Measurements from ENCODE around the gene CLDN3.
"Not testable (repeated sequence)": the region's sequence is repeated elsewhere in the genome, so short reads cannot be mapped to it uniquely, and the experiment has no call there.

The CLDN3 gene

GRCh38 chr7:73789051-73789450 is 19.0 kb upstream of the CLDN3 start:
- Mint-ChIP-seq H3K27me3 (peaks cover 5% of the 10 kb centered on the region), H3K9me3 (peaks cover 3% of the 10 kb centered on the region), H3K4me1 (no peaks in the 10 kb centered on the region), H3K4me3 (no peak overlapping the region), H3K36me3 (ENCODE audit: low read depth) (no peaks in the 10 kb centered on the region), H3K27ac (no peak overlapping the region)
- ATAC-seq (no peak), DNase-seq (no peak)

GRCh38 chr7:73787786-73788048 is 17.6 kb upstream of the CLDN3 start:
- not testable (repeated sequence) for H3K4me1 Mint-ChIP-seq; ATAC-seq; H3K4me3 Mint-ChIP-seq; DNase-seq; H3K36me3 Mint-ChIP-seq (ENCODE audit: low read depth); H3K27ac Mint-ChIP-seq; H3K27me3 Mint-ChIP-seq; H3K9me3 Mint-ChIP-seq

- no peak for ATAC-seq
- no peak overlapping the region for H3K4me3 Mint-ChIP-seq
Measured at GRCh38 chr7:73786588-73786987, 16.5 kb upstream of the CLDN3 start.

GRCh38 chr7:73779517-73779916 is 9.4 kb upstream of the CLDN3 start:
- peaks cover 2% of the 10 kb centered on the region for H3K27me3 Mint-ChIP-seq
- H3K27ac Mint-ChIP-seq, result no peak overlapping the region
- H3K4me1 Mint-ChIP-seq, result no peaks in the 10 kb centered on the region
- DNase-seq, result no peak
- ATAC-seq, result no peak
- H3K9me3 Mint-ChIP-seq, result peaks cover 4% of the 10 kb centered on the region
- H3K4me3 Mint-ChIP-seq, result no peak overlapping the region
- H3K36me3 Mint-ChIP-seq (ENCODE audit: low read depth), result no peaks in the 10 kb centered on the region

More at GRCh38 chr7:73786588-73786987, 16.5 kb upstream of the CLDN3 start:
- Mint-ChIP-seq H3K27ac (no peak overlapping the region), H3K27me3 (peaks cover 3% of the 10 kb centered on the region), H3K36me3 (ENCODE audit: low read depth) (no peaks in the 10 kb centered on the region), H3K4me1 (no peaks in the 10 kb centered on the region), H3K9me3 (peaks cover 3% of the 10 kb centered on the region)
- no peak for DNase-seq

- Mint-ChIP-seq H3K36me3 (ENCODE audit: low read depth) (no peaks in the 10 kb centered on the region), H3K9me3 (peaks cover 4% of the 10 kb centered on the region), H3K27ac (no peak overlapping the region), H3K27me3 (peaks cover 2% of the 10 kb centered on the region), H3K4me3 (no peak overlapping the region), H3K4me1 (no peaks in the 10 kb centered on the region)
- no peak for ATAC-seq
- no peak for DNase-seq
Measured at GRCh38 chr7:73778801-73779389, 8.8 kb upstream of the CLDN3 start.

- DNase-seq (no peak), ATAC-seq (no peak)
- Mint-ChIP-seq H3K4me1 (peaks cover 4% of the 10 kb centered on the region), H3K9me3 (no peaks in the 10 kb centered on the region), H3K27ac (no peak overlapping the region), H3K4me3 (no peak overlapping the region), H3K27me3 (peaks cover 25% of the 10 kb centered on the region), H3K36me3 (ENCODE audit: low read depth) (no peaks in the 10 kb centered on the region)
Measured at GRCh38 chr7:73774923-73775322, 4.9 kb upstream of the CLDN3 start.

- Mint-ChIP-seq H3K4me1 (peaks cover 4% of the 10 kb centered on the region), H3K36me3 (ENCODE audit: low read depth) (no peaks in the 10 kb centered on the region), H3K4me3 (no peak overlapping the region), H3K9me3 (no peaks in the 10 kb centered on the region), H3K27ac (no peak overlapping the region), H3K27me3 (peaks cover 32% of the 10 kb centered on the region)
- DNase-seq (no peak), ATAC-seq (no peak)
Measured at GRCh38 chr7:73773700-73774517, 3.8 kb upstream of the CLDN3 start.

- no peak for ATAC-seq
- H3K4me1 Mint-ChIP-seq, result peaks cover 4% of the 10 kb centered on the region
- H3K9me3 Mint-ChIP-seq, result no peaks in the 10 kb centered on the region
- no peaks in the 10 kb centered on the region for H3K36me3 Mint-ChIP-seq (ENCODE audit: low read depth)
- no peak overlapping the region for H3K27ac Mint-ChIP-seq
- H3K27me3 Mint-ChIP-seq, result peaks cover 52% of the 10 kb centered on the region
- peak overlapping the region; percentile 21 for H3K4me3 Mint-ChIP-seq
- DNase-seq, result no peak
Measured at GRCh38 chr7:73770860-73771670, 995 bp upstream of the CLDN3 start.

GRCh38 chr7:73769481-73770001 is 529 bp downstream of the CLDN3 start:
- Mint-ChIP-seq H3K9me3 (no peaks in the 10 kb centered on the region), H3K36me3 (ENCODE audit: low read depth) (no peaks in the 10 kb centered on the region), H3K27ac (no peak overlapping the region), H3K4me3 (no peak overlapping the region), H3K4me1 (peaks cover 4% of the 10 kb centered on the region), H3K27me3 (peaks cover 50% of the 10 kb centered on the region)
- DNase-seq (no peak), ATAC-seq (no peak)

GRCh38 chr7:73768641-73769480 is 1.2 kb downstream of the CLDN3 start:
- peaks cover 4% of the 10 kb centered on the region for H3K4me1 Mint-ChIP-seq
- ATAC-seq, result peak; percentile 5
- peaks cover 50% of the 10 kb centered on the region for H3K27me3 Mint-ChIP-seq
- no peaks in the 10 kb centered on the region for H3K9me3 Mint-ChIP-seq
- DNase-seq, result no peak
- no peak overlapping the region for H3K27ac Mint-ChIP-seq
- H3K4me3 Mint-ChIP-seq, result no peak overlapping the region
- no peaks in the 10 kb centered on the region for H3K36me3 Mint-ChIP-seq (ENCODE audit: low read depth)

GRCh38 chr7:73766556-73767229 is 3.4 kb downstream of the CLDN3 start:
- Mint-ChIP-seq H3K9me3 (no peaks in the 10 kb centered on the region), H3K4me1 (peaks cover 4% of the 10 kb centered on the region), H3K27me3 (peaks cover 40% of the 10 kb centered on the region), H3K4me3 (no peak overlapping the region), H3K27ac (no peak overlapping the region), H3K36me3 (ENCODE audit: low read depth) (no peaks in the 10 kb centered on the region)
- ATAC-seq (no peak), DNase-seq (no peak)

- H3K4me3 Mint-ChIP-seq, result no peak overlapping the region
- DNase-seq (no peak), ATAC-seq (no peak)
- H3K9me3 Mint-ChIP-seq, result no peaks in the 10 kb centered on the region
- peaks cover 8% of the 10 kb centered on the region for H3K27me3 Mint-ChIP-seq
- H3K27ac Mint-ChIP-seq, result no peak overlapping the region
- no peaks in the 10 kb centered on the region for H3K36me3 Mint-ChIP-seq (ENCODE audit: low read depth)
- no peaks in the 10 kb centered on the region for H3K4me1 Mint-ChIP-seq
Measured at GRCh38 chr7:73762659-73762999, 7.4 kb downstream of the CLDN3 start.

GRCh38 chr7:73761854-73762658 is 8.0 kb downstream of the CLDN3 start:
- H3K27ac Mint-ChIP-seq, result no peak overlapping the region
- no peaks in the 10 kb centered on the region for H3K36me3 Mint-ChIP-seq (ENCODE audit: low read depth)
- DNase-seq (no peak), ATAC-seq (no peak)
- H3K9me3 Mint-ChIP-seq, result no peaks in the 10 kb centered on the region
- no peaks in the 10 kb centered on the region for H3K4me1 Mint-ChIP-seq
- H3K4me3 Mint-ChIP-seq, result no peak overlapping the region
- H3K27me3 Mint-ChIP-seq, result peaks cover 4% of the 10 kb centered on the region
